ENCODE results near the gene ARSA.

DNA sequence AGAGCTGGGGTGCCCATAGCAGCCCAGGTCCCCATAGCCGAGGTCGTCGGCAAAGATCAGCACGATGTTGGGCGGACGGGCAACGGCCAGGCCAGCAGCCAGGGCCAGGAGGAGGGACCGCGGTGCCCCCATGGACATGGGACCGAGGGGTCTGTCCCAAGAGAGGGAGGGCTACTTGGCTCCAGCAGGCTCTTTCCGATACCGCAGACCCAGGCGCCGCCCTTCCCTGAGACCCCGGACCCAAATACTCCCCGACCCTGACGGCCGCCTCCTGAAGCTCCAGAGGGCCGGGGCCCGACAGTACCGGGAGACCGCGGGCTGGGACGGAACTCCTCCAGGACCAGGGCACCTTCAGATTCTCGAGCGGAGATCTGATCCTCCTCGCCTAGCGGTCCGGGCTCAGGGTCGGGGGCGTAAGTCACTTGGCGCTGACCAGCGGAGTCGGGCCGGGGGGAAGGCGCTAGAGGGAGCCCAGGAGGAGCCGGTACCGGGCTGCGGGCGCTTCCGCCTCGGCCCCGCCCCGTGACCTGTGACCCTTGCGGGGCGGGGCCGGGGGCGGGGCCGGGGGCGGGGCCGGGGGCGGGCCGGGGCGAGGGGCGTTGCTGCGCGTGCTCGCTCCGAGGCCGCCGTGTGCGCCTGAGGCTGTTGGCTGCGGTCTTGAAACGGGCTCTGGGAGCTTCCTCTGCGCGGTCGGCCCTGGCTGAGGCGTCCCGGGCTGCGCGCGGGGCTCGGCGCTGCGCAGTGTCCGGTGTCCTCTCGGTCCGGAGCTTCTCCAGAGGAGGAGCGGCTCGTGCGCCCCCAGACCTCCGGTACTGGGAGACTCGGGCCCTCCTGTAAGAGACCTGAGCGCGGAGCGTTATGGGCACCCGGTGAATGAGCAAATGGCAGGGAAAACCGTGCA lies at the start of gene ARSA:
- no peak for TF ChIP-seq EZH2 (conservative IDR thresholded peaks at IDR 0.05; ENCODE audit: low read depth, low read length)
- TF ChIP-seq KAT2B (IDR thresholded peaks at IDR 0.05; ENCODE audit: borderline replicate concordance, low read depth, low read length), result no peak
- TF ChIP-seq PRDM15 (CRISPR knock-in tag; IDR thresholded peaks at IDR 0.05), result no peak
- no peak for TF ChIP-seq STAT5B (CRISPR knock-in tag; IDR thresholded peaks at IDR 0.05)

Data from HepG2 (cell line).